Measurements from ENCODE around the gene KNDC1.

Gene KNDC1

DNA sequence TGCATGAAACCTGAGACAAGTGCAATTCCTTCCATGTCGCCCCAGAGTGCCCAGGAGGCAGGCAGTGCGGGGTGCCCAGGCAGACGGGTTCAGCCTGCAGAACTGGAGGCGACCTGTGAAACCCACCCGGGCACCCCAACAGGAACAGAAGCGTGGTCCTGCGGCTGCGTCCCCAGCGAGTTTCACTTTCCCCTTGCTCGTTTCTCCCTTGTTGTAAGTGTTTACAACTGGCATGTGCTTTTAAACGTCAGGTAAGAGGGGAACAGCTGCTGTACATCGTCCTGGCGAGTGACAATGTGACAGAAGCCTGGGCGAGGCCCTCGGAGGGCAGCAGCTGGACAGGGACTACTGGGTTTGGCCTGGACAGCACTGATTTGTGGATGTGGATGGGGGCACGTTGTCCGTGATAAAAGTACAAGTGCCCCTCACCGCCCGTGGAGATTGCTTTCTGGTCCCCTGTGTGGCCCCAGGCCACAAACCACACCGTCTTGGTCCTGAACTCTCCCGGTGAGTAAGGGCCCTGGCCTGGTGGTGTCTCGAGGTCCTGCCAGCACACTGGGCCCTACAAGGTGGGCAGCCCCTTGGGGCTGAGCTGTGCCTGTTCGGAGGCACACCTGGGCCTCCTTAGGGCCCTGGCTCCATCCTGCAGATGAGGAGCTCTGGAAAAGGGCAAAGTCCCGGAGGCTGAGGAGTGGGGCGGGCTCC is 81.6 kb downstream of the KNDC1 start:
- DNase-seq (ENCODE audit: low read depth in 2 of 2): no peak

DNA sequence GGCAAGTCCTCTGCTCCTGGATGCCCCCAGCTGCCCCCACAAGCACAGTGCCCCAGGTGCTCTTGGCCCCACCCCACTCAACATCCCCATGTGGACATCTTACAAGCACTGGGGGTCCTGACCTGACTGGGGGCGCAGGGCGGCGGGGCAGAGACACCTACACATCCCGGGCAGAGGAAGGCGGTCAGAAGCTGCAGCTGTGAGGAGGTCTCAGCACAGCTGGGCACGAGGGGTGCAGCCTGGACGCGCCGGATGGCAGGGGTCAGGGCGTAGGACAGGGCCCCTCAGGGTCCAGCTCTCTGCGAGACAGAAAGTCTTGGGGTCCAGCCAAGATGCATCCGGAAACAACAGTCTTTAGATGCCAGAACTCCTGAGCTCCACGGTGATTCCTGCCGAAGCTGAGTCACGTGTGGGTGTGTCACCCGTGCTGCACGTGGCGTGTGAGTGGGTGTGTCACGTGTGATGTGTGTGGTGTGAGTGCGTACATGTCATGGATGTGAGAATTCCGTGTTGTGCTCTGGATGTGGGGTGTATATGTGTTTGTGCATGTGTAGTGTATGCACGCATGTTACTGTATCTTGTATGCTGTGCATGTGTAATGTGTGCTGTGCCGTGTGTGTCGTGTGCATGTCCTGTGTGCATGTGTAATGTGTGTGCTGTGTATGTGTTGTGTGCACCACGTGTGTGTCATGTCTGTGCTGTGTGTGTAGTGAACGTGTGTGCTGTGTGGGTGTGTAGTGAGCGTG is 82.8 kb downstream of the KNDC1 start:
- DNase-seq (ENCODE audit: low read depth in 2 of 2): no peak

GRCh38 chr10:133243593-133243992 is 83.6 kb downstream of the KNDC1 start:
- DNase-seq (ENCODE audit: low read depth in 2 of 2): no peak

GRCh38 chr10:133245439-133246235 is 85.6 kb downstream of the KNDC1 start:
- DNase-seq (ENCODE audit: low read depth in 2 of 2): no peak

- no peak for DNase-seq (ENCODE audit: low read depth in 2 of 2)
These were observed 86.2 kb downstream of the KNDC1 start for GRCh38 chr10:133246236-133246626.

DNA sequence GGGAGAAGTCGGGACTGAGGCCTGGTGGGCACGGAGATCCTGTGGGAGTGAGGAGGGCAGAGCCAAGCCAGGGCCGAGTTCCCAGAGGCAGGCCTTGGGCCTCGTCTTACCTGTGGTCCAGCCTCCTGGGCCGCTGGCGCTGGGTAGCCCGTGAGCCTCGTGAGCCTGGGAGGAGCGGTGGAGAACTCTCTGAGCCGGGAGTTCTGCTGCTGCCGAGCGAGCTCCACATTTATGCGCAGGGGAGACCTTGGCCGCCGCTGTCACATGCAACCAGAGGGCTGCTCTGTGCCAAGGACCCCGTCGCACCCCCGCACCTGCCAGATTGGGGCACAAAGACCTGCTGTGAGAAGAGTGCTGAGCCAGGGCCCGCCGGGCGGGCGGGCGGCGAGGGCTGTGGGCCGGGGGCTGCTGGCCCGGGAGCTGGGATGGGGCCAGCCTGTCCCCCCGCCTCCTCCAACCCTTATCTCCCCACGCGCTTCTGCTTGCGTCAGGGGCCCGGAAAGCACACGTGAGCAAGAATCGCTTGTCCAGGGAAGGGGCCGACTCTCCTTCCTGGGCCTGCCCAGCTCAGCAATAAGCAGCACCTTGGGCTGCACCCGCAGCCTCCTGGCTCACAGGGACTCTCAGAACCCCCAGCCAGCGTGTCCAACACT is 87.8 kb downstream of the KNDC1 start:
- DNase-seq (ENCODE audit: low read depth in 2 of 2): no peak

DNA sequence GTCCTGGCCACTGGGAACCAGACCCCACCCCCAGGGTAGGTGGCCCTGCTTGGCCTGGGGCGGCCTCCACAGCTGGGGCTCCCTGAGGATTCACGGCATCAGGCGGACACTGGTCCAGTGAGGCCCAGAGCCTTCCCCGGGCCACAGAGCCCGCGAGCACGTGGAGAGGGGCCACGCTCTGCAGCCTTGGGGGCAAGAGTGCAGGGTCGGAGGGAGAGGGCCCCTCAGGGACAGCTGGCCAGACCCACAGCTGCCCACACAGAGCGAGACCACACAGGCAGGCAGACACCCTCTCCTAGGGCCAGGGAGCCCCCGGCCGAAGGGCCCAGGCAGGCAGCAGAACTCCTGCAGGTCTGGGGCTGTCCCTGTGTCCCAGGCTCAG is 88.3 kb downstream of the KNDC1 start:
- DNase-seq (ENCODE audit: low read depth in 2 of 2): no peak

GRCh38 chr10:133249094-133249780 is 89.2 kb downstream of the KNDC1 start:
- DNase-seq (ENCODE audit: low read depth in 2 of 2): no peak

- no peak for DNase-seq (ENCODE audit: low read depth in 2 of 2)
These were observed 90.1 kb downstream of the KNDC1 start for GRCh38 chr10:133249975-133250754.

- no peak for DNase-seq (ENCODE audit: low read depth in 2 of 2)
These were observed 91.6 kb downstream of the KNDC1 start for GRCh38 chr10:133251388-133252222.

DNA sequence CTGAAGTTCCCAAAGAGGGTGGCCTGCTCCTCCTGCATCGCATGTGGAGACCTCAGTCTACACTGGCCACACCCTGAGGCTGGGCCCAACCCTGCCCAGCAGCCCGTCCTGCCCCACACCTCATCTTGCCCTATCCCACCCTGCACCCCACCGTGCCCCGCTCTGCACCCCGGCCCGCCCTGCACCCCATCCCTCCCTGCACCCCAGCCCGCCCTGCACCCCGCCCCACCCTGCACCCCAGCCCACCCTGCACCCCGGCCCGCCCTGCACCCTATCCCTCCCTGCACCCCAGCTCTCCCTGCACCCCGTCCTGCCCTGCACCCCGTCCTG is 92.2 kb downstream of the KNDC1 start:
- DNase-seq (ENCODE audit: low read depth in 2 of 2): no peak

GRCh38 chr10:133253361-133253955 is 93.4 kb downstream of the KNDC1 start:
- no peak for DNase-seq (ENCODE audit: low read depth in 2 of 2)

GRCh38 chr10:133254421-133255120 is 94.6 kb downstream of the KNDC1 start:
- DNase-seq (ENCODE audit: low read depth in 2 of 2): no peak

- DNase-seq (ENCODE audit: low read depth in 2 of 2): no peak
These were observed 95.3 kb downstream of the KNDC1 start for GRCh38 chr10:133255323-133255722.

DNA sequence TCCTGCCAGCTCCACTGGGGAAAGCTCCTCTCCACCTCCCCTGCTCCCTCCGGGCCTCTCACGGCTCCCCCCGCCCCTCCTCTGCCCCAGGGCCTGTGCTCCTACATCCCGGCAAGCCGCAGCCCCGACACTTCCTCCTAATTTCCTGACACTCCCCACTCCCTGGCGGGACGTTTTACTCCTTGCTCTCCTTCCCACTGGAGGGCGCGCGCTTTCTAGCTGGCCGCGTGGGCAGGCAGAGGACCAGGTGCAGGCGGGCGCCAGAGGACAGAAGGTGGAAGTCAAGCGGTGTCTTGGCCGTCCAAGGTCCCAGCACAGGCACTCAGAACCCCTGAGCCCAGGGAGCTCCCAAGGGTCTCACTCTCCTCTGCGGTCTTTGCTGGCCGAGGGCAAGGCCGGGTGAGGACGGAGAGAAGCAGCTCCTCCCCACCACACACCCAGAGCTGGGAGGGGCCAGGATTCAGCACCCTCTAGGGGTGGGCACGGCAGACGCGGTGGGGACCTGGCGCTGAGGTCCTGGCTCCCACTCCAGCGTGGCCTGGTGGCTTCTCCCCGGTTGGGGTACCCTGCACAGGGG is 97.6 kb downstream of the KNDC1 start:
- DNase-seq (ENCODE audit: low read depth in 2 of 2): no peak

DNA sequence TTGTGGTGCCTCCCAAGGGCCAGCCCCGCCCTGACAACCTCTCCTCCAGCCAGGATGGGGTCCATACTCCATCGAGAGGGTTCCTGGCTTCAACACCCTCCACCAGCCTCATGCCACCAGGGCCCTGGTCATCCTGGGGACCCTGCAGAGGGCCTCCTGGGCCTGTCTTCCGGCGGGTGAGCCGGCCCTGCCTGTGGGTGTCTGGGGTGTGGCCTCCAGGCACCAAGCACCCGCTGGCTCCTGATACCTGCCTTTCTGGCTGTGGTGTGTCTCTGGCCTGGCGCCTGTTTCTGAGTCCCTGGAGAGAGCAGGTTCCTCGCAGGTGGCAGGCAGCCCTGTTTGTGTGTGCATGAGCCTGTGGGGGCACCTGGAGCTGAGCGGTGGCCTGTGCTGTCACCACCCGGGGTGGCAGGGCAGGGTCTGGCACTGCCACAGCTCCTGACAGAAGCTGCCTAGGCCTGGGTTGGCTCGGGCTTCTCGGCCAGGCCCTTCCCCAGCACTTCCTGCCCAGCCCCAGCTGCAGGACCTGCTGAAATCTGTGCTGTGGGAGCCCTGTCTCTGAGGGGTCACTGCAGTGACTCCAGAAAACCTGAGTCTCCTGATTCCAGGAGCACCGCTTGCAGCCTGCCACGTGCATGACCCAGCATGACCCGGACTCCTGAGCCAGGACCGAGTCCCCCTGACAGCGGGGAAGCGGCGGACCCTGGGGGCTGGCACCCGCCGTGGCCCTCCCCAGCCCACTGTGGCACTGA is 98.2 kb downstream of the KNDC1 start:
- DNase-seq (ENCODE audit: low read depth in 2 of 2): no peak

DNA sequence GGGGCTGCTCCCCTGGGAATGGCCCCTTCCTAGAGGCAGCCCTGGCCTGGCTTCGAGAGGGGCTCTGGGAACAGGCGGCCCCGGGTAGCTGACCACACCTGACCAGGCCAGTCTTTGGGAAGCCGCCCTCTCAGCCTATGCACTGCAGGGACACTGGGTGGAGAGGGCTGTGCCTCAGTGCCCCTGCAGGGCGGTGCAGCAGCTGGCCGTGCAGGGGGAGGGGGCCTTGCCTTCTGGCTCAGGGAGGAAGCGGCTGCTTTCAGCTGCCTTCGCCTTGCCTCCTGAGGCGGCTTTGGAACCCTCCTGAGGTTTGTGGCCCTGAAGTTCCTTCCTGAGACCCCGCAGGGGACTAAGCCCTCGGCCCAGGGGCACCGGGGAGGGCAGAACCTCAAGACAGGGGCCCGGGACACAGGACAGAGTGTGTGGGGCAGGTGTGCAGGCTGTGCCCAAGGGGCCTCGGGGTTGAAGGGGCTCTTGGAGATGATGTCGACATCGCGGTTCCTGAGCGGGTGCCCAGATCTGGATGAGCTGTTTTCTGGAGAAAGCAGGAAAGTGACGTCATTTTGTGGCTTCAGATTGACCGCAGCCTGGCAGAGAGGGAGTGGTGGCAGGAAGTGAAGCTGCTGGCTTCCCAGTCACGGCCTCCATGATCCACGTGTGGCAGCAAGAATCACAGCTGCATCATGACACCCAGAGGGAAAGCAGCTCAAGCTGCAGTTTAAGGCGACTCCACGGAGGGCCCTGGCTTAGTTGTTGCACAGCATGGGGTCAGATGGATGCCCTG is 99.0 kb downstream of the KNDC1 start:
- peak; percentile 80 to 87 for DNase-seq (ENCODE audit: low read depth in 2 of 2)

Measured in stimulated activated CD8-positive, alpha-beta memory T cell treated with anti-CD3 and anti-CD28 coated beads, Interleukin-7, amount 100 ng/mL, for 4 hours (primary cell).